Thymus (tissue), 11 donors: ENCODE data around the gene NOX4. TPM values are rescaled to one million over a fixed set of nuclear protein-coding genes. Genes with fewer than 3 reads are reported as not detected.

ENCODE experiments used
- DNase-seq, 9 donors: peaks; one replicate each; pipeline ENCODE4 v3.0.0-alpha.2; 2013; ENCODE audit warnings: low spot score in 9 of 9, low read depth in 6 of 9, missing footprints in 1 of 9
- H3K27ac ChIP-seq, 2 donors: one replicate each; pipeline ENCODE4 v1.5.1; 2013; ENCODE audit warnings: control low read depth in 1 of 2, low read depth in 1 of 2, low read length in 1 of 2, mild to moderate bottlenecking in 1 of 2, moderate library complexity in 1 of 2
- H3K27me3 ChIP-seq, 2 donors: one replicate each; pipeline ENCODE4 v1.5.1; 2013; ENCODE audit warnings: low read length in 1 of 2; ENCODE audit not compliant: control insufficient read depth in 2 of 2, insufficient read depth in 1 of 2
- H3K36me3 ChIP-seq, 2 donors: one replicate each; pipeline ENCODE4 v1.5.1; 2013; ENCODE audit warnings: low read length in 1 of 2, mild to moderate bottlenecking in 1 of 2, moderate library complexity in 1 of 2; ENCODE audit not compliant: control insufficient read depth in 2 of 2, insufficient read depth in 2 of 2
- H3K4me1 ChIP-seq, 2 donors: one replicate each; pipeline ENCODE4 v1.5.1; 2013; ENCODE audit warnings: low read length in 2 of 2; ENCODE audit not compliant: control insufficient read depth in 2 of 2, insufficient read depth in 2 of 2
- H3K4me3 ChIP-seq, 2 donors: one replicate each; pipeline ENCODE4 v1.5.1; 2013; ENCODE audit warnings: low read length in 2 of 2, control low read depth in 1 of 2, mild to moderate bottlenecking in 1 of 2
- H3K9me3 ChIP-seq, 2 donors: one replicate each; pipeline ENCODE4 v1.5.1; 2013; ENCODE audit warnings: low read length in 1 of 2, mild to moderate bottlenecking in 1 of 2; ENCODE audit not compliant: control insufficient read depth in 2 of 2, insufficient read depth in 1 of 2
- WGBS: extraction: QIAGEN DNeasy Blood & Tissue Kit; methylation state at CpG from one replicate; pipeline ENCODE4 v1.1.7; 2013; 5-methylcytosine and 5-hydroxymethylcytosine counted together
- polyA plus RNA-seq: library from polyadenylated mRNA; stranded (reverse); fragments of 200-250 nt; gene quantifications from one replicate; pipeline ENCODE4 v1.2.3, GENCODE V29; 2013
- total RNA-seq: library from RNA; stranded (reverse); fragments of 120-200 nt; gene quantifications from one replicate; pipeline ENCODE4 v1.2.4, GENCODE V29; 2013
- donor health status: healthy.

NOX4 gene
- total and polyA plus RNA-seq, 2 donors = 0.80 to 6.8 TPM

DNA sequence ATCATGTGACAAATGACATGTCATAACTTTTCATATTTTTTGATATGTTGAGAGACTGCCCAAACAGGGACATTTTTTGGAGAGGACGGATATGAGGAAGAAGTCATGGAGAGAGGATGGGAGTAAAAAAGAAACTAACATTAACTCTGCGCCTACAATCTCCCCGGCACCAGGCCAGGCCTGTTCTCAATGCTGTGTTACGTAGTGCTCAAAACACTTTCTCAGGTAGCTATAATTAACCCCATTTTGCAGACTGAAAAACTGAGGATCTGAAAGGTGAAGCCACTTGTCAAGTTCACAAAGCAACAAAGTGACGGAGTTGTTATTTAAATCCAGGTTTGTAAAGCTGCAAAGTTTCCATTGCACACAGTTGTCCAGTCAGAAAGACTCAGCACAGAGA lies 17.4 kb upstream of the NOX4 start:
- Histone ChIP-seq H3K27me3 (no peaks in the 10 kb centered on the region), H3K4me1 (no peaks in the 10 kb centered on the region), H3K36me3 (no peaks in the 10 kb centered on the region), H3K4me3 (no peak overlapping the region), H3K9me3 (no peaks in the 10 kb centered on the region), H3K27ac (no peak overlapping the region)
- WGBS = 95% methylated on average over 5 of the region's 5 CpGs
- no peak for DNase-seq

GRCh38 chr11:89504270-89504669 lies 13.1 kb upstream of the NOX4 start:
- no peak for DNase-seq
- no peaks in the 10 kb centered on the region for H3K4me1 ChIP-seq
- H3K9me3 ChIP-seq = no peaks in the 10 kb centered on the region
- H3K27ac ChIP-seq = no peak overlapping the region
- H3K4me3 ChIP-seq = no peak overlapping the region
- no peaks in the 10 kb centered on the region for H3K36me3 ChIP-seq
- 93% methylated on average over 2 of the region's 2 CpGs for WGBS
- H3K27me3 ChIP-seq = no peaks in the 10 kb centered on the region

DNA sequence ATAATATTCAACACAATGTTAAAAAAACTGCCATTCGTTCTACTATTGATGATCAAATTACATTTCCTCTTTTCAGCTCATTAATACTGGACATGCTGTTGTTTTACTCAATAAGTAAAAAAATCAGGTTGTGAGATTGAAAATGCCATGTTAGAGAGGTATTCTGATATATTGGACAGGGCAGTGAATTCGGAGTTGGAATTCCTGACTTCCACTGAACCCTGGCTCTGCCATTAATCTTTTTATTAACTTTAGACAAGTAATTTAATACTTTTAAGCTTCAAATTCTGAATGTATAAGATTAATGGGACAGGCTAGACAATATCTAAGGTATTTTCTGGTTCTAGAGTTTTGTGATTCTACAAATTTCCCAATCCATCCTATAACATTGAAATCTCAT lies 12.2 kb upstream of the NOX4 start:
- Histone ChIP-seq H3K4me1 (no peaks in the 10 kb centered on the region), H3K27ac (no peak overlapping the region), H3K9me3 (no peaks in the 10 kb centered on the region), H3K4me3 (no peak overlapping the region), H3K27me3 (no peaks in the 10 kb centered on the region), H3K36me3 (no peaks in the 10 kb centered on the region)
- WGBS = 82% methylated on average over 2 of the region's 2 CpGs
- DNase-seq = no peak

- H3K27ac ChIP-seq = no peak overlapping the region
- no peak overlapping the region for H3K4me3 ChIP-seq
- no peaks in the 10 kb centered on the region for H3K4me1 ChIP-seq
- no peaks in the 10 kb centered on the region for H3K27me3 ChIP-seq
- no peaks in the 10 kb centered on the region for H3K36me3 ChIP-seq
- WGBS = 94% methylated on average over 2 of the region's 2 CpGs
- no peaks in the 10 kb centered on the region for H3K9me3 ChIP-seq
- no peak for DNase-seq
These were observed 11.1 kb upstream of the NOX4 start for GRCh38 chr11:89502301-89502700.

- no peaks in the 10 kb centered on the region for H3K9me3 ChIP-seq
- H3K36me3 ChIP-seq = no peaks in the 10 kb centered on the region
- H3K27me3 ChIP-seq = no peaks in the 10 kb centered on the region
- no peak overlapping the region for H3K4me3 ChIP-seq
- H3K27ac ChIP-seq = no peak overlapping the region
- H3K4me1 ChIP-seq = no peaks in the 10 kb centered on the region
- DNase-seq = no peak
These were observed 9.2 kb upstream of the NOX4 start for GRCh38 chr11:89500336-89500735.

GRCh38 chr11:89498845-89499448 lies 7.8 kb upstream of the NOX4 start:
- 86% methylated on average over 5 of the region's 5 CpGs for WGBS
- Histone ChIP-seq H3K4me1 (no peaks in the 10 kb centered on the region), H3K27ac (no peak overlapping the region), H3K4me3 (no peak overlapping the region), H3K27me3 (no peaks in the 10 kb centered on the region), H3K36me3 (no peaks in the 10 kb centered on the region), H3K9me3 (no peaks in the 10 kb centered on the region)
- DNase-seq = no peak

- no peaks in the 10 kb centered on the region for H3K4me1 ChIP-seq
- no peaks in the 10 kb centered on the region for H3K36me3 ChIP-seq
- WGBS = 68% methylated on average over 3 of the region's 3 CpGs
- no peaks in the 10 kb centered on the region for H3K9me3 ChIP-seq
- H3K27ac ChIP-seq = no peak overlapping the region
- peaks cover 5 to 11% of the 10 kb centered on the region in 2 donors for H3K27me3 ChIP-seq
- H3K4me3 ChIP-seq = no peak overlapping the region
- DNase-seq = no peak
These were observed 4.8 kb upstream of the NOX4 start for GRCh38 chr11:89495951-89496350.

GRCh38 chr11:89493431-89493830 lies 2.3 kb upstream of the NOX4 start:
- Histone ChIP-seq H3K27me3 (peaks cover 9 to 23% of the 10 kb centered on the region in 2 donors), H3K27ac (no peak overlapping the region), H3K9me3 (no peaks in the 10 kb centered on the region), H3K4me3 (no peak overlapping the region), H3K36me3 (no peaks in the 10 kb centered on the region), H3K4me1 (no peaks in the 10 kb centered on the region)
- no peak for DNase-seq
- WGBS = 97% methylated on average over 3 of the region's 3 CpGs

DNA sequence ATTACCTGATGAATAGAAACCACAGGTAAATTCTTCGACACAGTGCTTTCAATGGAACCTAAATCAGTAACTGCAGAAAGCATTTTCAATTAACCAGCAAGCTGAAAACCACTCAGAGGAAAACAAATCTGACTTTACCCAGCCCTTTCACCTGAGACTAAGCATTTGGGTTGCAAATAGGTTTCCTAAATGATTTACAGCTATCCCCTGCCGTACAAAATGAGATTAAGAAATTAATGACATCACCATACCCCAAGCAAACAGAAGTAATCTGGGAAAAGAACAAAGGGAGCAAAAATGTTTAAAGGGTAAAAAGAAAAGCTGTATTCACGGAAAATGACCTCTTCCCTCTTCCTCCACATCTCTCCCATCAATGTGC lies 584 bp downstream of the NOX4 start:
- Histone ChIP-seq H3K4me1 (no peaks in the 10 kb centered on the region), H3K4me3 (no peak overlapping the region), H3K9me3 (no peaks in the 10 kb centered on the region), H3K27ac (no peak overlapping the region), H3K27me3 (peaks cover 9 to 23% of the 10 kb centered on the region in 2 donors), H3K36me3 (no peaks in the 10 kb centered on the region)
- DNase-seq = no peak
- WGBS = 37% methylated on average over 3 of the region's 3 CpGs

- Histone ChIP-seq H3K9me3 (no peaks in the 10 kb centered on the region), H3K27me3 (peaks cover 9 to 23% of the 10 kb centered on the region in 2 donors), H3K27ac (no peak overlapping the region), H3K4me3 (no peak overlapping the region), H3K36me3 (no peaks in the 10 kb centered on the region), H3K4me1 (no peaks in the 10 kb centered on the region)
- 91% methylated on average over 1 of the region's 1 CpG for WGBS
- DNase-seq = no peak
These were observed 1.2 kb downstream of the NOX4 start for GRCh38 chr11:89489930-89490329.
